ENCODE measurements around the gene OR4F15.

The OR4F15 gene

GRCh38 chr15:101803676-101804075 lies 8.3 kb upstream of the OR4F15 start:
- Histone ChIP-seq H3K4me3 (ENCODE audit: low read length in 2 of 2) (no peak overlapping the region), H3K36me3 (ENCODE audit: control insufficient read depth in 2 of 2, insufficient read depth in 2 of 2, low read length in 2 of 2) (no peaks in the 10 kb centered on the region), H3K4me1 (ENCODE audit: control insufficient read depth in 2 of 2, insufficient read depth in 2 of 2, low read length in 2 of 2) (no peaks in the 10 kb centered on the region), H3K27me3 (ENCODE audit: control insufficient read depth in 2 of 2, insufficient read depth in 2 of 2, low read length in 2 of 2) (no peaks in the 10 kb centered on the region), H3K9ac (ENCODE audit: low read depth in 1 of 2, low read length in 2 of 2) (no peak overlapping the region), H3K27ac (ENCODE audit: low read depth in 2 of 2, low read length in 2 of 2) (no peak overlapping the region), H3K9me3 (ENCODE audit: control insufficient read depth in 2 of 2, low read length in 2 of 2) (no peaks in the 10 kb centered on the region)

- no peaks in the 10 kb centered on the region for H3K4me1 ChIP-seq (ENCODE audit: control insufficient read depth in 2 of 2, insufficient read depth in 2 of 2, low read length in 2 of 2)
- no peak overlapping the region for H3K9ac ChIP-seq (ENCODE audit: low read depth in 1 of 2, low read length in 2 of 2)
- H3K36me3 ChIP-seq (ENCODE audit: control insufficient read depth in 2 of 2, insufficient read depth in 2 of 2, low read length in 2 of 2): no peaks in the 10 kb centered on the region
- H3K27ac ChIP-seq (ENCODE audit: low read depth in 2 of 2, low read length in 2 of 2): no peak overlapping the region
- no peaks in the 10 kb centered on the region for H3K27me3 ChIP-seq (ENCODE audit: control insufficient read depth in 2 of 2, insufficient read depth in 2 of 2, low read length in 2 of 2)
- H3K4me3 ChIP-seq (ENCODE audit: low read length in 2 of 2): no peak overlapping the region
- H3K9me3 ChIP-seq (ENCODE audit: control insufficient read depth in 2 of 2, low read length in 2 of 2): no peaks in the 10 kb centered on the region
These were observed 7.6 kb upstream of the OR4F15 start for GRCh38 chr15:101804375-101804774.

GRCh38 chr15:101804941-101805340 lies 7.1 kb upstream of the OR4F15 start:
- Histone ChIP-seq H3K9ac (ENCODE audit: low read depth in 1 of 2, low read length in 2 of 2) (no peak overlapping the region), H3K27ac (ENCODE audit: low read depth in 2 of 2, low read length in 2 of 2) (no peak overlapping the region), H3K9me3 (ENCODE audit: control insufficient read depth in 2 of 2, low read length in 2 of 2) (no peaks in the 10 kb centered on the region), H3K4me1 (ENCODE audit: control insufficient read depth in 2 of 2, insufficient read depth in 2 of 2, low read length in 2 of 2) (no peaks in the 10 kb centered on the region), H3K4me3 (ENCODE audit: low read length in 2 of 2) (no peak overlapping the region), H3K27me3 (ENCODE audit: control insufficient read depth in 2 of 2, insufficient read depth in 2 of 2, low read length in 2 of 2) (no peaks in the 10 kb centered on the region), H3K36me3 (ENCODE audit: control insufficient read depth in 2 of 2, insufficient read depth in 2 of 2, low read length in 2 of 2) (no peaks in the 10 kb centered on the region)

DNA sequence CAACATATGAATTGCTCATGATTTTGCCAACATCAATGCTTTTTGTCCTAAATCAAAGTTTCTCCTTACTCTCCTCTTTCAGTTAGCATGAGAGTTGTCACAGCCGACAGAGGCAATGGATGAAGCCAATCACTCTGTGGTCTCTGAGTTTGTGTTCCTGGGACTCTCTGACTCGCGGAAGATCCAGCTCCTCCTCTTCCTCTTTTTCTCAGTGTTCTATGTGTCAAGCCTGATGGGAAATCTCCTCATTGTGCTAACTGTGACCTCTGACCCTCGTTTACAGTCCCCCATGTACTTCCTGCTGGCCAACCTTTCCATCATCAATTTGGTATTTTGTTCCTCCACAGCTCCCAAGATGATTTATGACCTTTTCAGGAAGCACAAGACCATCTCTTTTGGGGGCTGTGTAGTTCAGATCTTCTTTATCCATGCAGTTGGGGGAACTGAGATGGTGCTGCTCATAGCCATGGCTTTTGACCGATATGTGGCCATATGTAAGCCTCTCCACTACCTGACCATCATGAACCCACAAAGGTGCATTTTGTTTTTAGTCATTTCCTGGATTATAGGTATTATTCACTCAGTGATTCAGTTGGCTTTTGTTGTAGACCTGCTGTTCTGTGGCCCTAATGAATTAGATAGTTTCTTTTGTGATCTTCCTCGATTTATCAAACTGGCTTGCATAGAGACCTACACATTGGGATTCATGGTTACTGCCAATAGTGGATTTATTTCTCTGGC lies 6.2 kb upstream of the OR4F15 start:
- no peak overlapping the region for H3K9ac ChIP-seq (ENCODE audit: low read depth in 1 of 2, low read length in 2 of 2)
- H3K9me3 ChIP-seq (ENCODE audit: control insufficient read depth in 2 of 2, low read length in 2 of 2): no peaks in the 10 kb centered on the region
- H3K36me3 ChIP-seq (ENCODE audit: control insufficient read depth in 2 of 2, insufficient read depth in 2 of 2, low read length in 2 of 2): no peaks in the 10 kb centered on the region
- H3K4me1 ChIP-seq (ENCODE audit: control insufficient read depth in 2 of 2, insufficient read depth in 2 of 2, low read length in 2 of 2): no peaks in the 10 kb centered on the region
- H3K27ac ChIP-seq (ENCODE audit: low read depth in 2 of 2, low read length in 2 of 2): no peak overlapping the region
- H3K4me3 ChIP-seq (ENCODE audit: low read length in 2 of 2): no peak overlapping the region
- no peaks in the 10 kb centered on the region for H3K27me3 ChIP-seq (ENCODE audit: control insufficient read depth in 2 of 2, insufficient read depth in 2 of 2, low read length in 2 of 2)

DNA sequence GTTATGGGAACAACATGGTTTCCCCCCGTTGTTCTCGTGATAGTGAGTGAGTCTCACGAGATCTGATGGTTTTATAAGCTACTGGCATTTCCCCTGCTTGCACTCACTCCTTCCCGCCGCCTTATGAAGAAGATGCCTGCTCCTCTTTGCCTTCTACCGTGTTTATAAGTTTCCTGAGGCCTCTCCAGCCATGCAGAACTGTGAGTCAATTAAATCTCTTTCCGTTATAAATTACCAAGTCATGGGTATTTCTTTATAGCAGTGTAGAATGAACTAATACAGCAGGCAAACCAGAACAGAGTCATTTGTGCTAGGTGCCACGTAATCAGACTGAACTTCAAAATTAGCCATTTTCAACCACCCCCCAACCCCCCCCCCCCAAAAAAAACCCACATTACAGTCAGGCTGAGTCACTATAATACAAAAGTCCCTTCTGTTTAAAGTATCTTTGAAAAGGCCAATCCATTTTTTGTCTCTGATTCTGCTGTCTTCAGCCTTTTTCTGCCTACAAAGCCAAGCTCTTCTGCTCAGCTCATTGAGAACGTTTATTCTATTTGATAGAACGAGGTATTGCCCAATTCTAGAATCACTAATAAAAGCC lies 4.6 kb upstream of the OR4F15 start:
- no peaks in the 10 kb centered on the region for H3K36me3 ChIP-seq (ENCODE audit: control insufficient read depth in 2 of 2, insufficient read depth in 2 of 2, low read length in 2 of 2)
- H3K9me3 ChIP-seq (ENCODE audit: control insufficient read depth in 2 of 2, low read length in 2 of 2): no peaks in the 10 kb centered on the region
- H3K27me3 ChIP-seq (ENCODE audit: control insufficient read depth in 2 of 2, insufficient read depth in 2 of 2, low read length in 2 of 2): no peaks in the 10 kb centered on the region
- H3K27ac ChIP-seq (ENCODE audit: low read depth in 2 of 2, low read length in 2 of 2): no peak overlapping the region
- no peaks in the 10 kb centered on the region for H3K4me1 ChIP-seq (ENCODE audit: control insufficient read depth in 2 of 2, insufficient read depth in 2 of 2, low read length in 2 of 2)
- no peak overlapping the region for H3K9ac ChIP-seq (ENCODE audit: low read depth in 1 of 2, low read length in 2 of 2)
- H3K4me3 ChIP-seq (ENCODE audit: low read length in 2 of 2): no peak overlapping the region

GRCh38 chr15:101808201-101808600 lies 3.8 kb upstream of the OR4F15 start:
- H3K4me1 ChIP-seq (ENCODE audit: control insufficient read depth in 2 of 2, insufficient read depth in 2 of 2, low read length in 2 of 2): no peaks in the 10 kb centered on the region
- no peak overlapping the region for H3K9ac ChIP-seq (ENCODE audit: low read depth in 1 of 2, low read length in 2 of 2)
- H3K27ac ChIP-seq (ENCODE audit: low read depth in 2 of 2, low read length in 2 of 2): no peak overlapping the region
- H3K4me3 ChIP-seq (ENCODE audit: low read length in 2 of 2): no peak overlapping the region
- no peaks in the 10 kb centered on the region for H3K36me3 ChIP-seq (ENCODE audit: control insufficient read depth in 2 of 2, insufficient read depth in 2 of 2, low read length in 2 of 2)
- H3K9me3 ChIP-seq (ENCODE audit: control insufficient read depth in 2 of 2, low read length in 2 of 2): no peaks in the 10 kb centered on the region
- H3K27me3 ChIP-seq (ENCODE audit: control insufficient read depth in 2 of 2, insufficient read depth in 2 of 2, low read length in 2 of 2): no peaks in the 10 kb centered on the region

GRCh38 chr15:101810456-101810855 lies 1.5 kb upstream of the OR4F15 start:
- H3K4me3 ChIP-seq (ENCODE audit: low read length in 2 of 2): no peak overlapping the region
- no peaks in the 10 kb centered on the region for H3K9me3 ChIP-seq (ENCODE audit: control insufficient read depth in 2 of 2, low read length in 2 of 2)
- no peak overlapping the region for H3K27ac ChIP-seq (ENCODE audit: low read depth in 2 of 2, low read length in 2 of 2)
- no peaks in the 10 kb centered on the region for H3K27me3 ChIP-seq (ENCODE audit: control insufficient read depth in 2 of 2, insufficient read depth in 2 of 2, low read length in 2 of 2)
- H3K9ac ChIP-seq (ENCODE audit: low read depth in 1 of 2, low read length in 2 of 2): no peak overlapping the region
- H3K4me1 ChIP-seq (ENCODE audit: control insufficient read depth in 2 of 2, insufficient read depth in 2 of 2, low read length in 2 of 2): no peaks in the 10 kb centered on the region
- H3K36me3 ChIP-seq (ENCODE audit: control insufficient read depth in 2 of 2, insufficient read depth in 2 of 2, low read length in 2 of 2): no peaks in the 10 kb centered on the region

DNA sequence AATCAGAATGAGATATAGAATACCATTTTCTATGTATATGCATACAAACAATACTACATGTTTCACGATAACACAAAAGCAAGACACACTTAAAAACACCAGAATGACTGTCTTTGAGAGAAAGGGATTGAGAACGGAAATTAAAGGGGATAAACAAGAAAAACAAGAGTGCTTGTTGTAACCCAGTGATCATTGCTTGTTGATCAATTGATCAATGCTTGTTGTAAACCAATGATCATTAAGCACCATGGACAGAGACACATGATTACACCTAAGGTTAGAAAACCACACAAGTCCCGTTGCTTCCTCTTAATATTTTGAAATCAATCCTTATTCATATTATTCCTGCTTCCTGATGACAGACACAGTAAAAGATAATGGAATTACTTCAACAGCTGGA lies 1.1 kb upstream of the OR4F15 start:
- Histone ChIP-seq H3K27me3 (ENCODE audit: control insufficient read depth in 2 of 2, insufficient read depth in 2 of 2, low read length in 2 of 2) (no peaks in the 10 kb centered on the region), H3K27ac (ENCODE audit: low read depth in 2 of 2, low read length in 2 of 2) (no peak overlapping the region), H3K9me3 (ENCODE audit: control insufficient read depth in 2 of 2, low read length in 2 of 2) (no peaks in the 10 kb centered on the region), H3K9ac (ENCODE audit: low read depth in 1 of 2, low read length in 2 of 2) (no peak overlapping the region), H3K36me3 (ENCODE audit: control insufficient read depth in 2 of 2, insufficient read depth in 2 of 2, low read length in 2 of 2) (no peaks in the 10 kb centered on the region), H3K4me3 (ENCODE audit: low read length in 2 of 2) (no peak overlapping the region), H3K4me1 (ENCODE audit: control insufficient read depth in 2 of 2, insufficient read depth in 2 of 2, low read length in 2 of 2) (no peaks in the 10 kb centered on the region)

DNA sequence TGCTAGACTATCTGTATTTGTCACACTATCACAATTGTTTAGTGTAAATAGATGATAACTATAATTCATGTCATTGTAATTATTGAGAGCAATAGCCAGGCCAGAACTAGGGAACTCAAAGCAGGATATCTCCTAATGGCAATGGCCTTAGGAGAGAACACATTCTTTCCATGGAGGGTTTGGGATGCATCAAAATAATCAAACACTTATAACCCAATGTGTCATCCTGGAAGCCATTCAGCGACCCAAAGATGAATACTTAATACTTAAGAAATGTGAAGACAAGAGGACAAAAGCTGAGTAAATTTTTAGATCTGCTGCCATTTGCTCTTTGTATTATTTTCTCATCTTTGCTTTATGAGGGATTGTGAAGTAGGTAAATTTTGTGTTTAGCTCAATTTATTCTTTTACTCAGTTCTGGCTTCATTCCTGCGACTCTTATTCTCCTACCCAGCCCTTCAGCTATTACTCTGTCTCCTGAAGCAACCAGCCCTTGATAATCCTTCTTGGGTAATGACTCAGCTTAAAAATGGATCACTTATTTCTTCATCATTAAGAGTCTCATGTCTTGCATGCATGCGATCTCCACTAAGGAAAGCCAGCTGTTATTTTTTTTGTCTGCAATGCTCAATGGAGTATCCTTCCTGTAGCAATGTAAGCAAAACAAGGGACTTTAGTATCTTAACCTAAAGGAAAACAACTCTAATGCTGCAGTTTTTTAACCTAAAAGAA lies 2.0 kb downstream of the OR4F15 start:
- Histone ChIP-seq H3K27ac (ENCODE audit: low read depth in 2 of 2, low read length in 2 of 2) (no peak overlapping the region), H3K27me3 (ENCODE audit: control insufficient read depth in 2 of 2, insufficient read depth in 2 of 2, low read length in 2 of 2) (no peaks in the 10 kb centered on the region), H3K36me3 (ENCODE audit: control insufficient read depth in 2 of 2, insufficient read depth in 2 of 2, low read length in 2 of 2) (no peaks in the 10 kb centered on the region), H3K9ac (ENCODE audit: low read depth in 1 of 2, low read length in 2 of 2) (no peak overlapping the region), H3K4me1 (ENCODE audit: control insufficient read depth in 2 of 2, insufficient read depth in 2 of 2, low read length in 2 of 2) (no peaks in the 10 kb centered on the region), H3K9me3 (ENCODE audit: control insufficient read depth in 2 of 2, low read length in 2 of 2) (no peaks in the 10 kb centered on the region), H3K4me3 (ENCODE audit: low read length in 2 of 2) (no peak overlapping the region)

DNA sequence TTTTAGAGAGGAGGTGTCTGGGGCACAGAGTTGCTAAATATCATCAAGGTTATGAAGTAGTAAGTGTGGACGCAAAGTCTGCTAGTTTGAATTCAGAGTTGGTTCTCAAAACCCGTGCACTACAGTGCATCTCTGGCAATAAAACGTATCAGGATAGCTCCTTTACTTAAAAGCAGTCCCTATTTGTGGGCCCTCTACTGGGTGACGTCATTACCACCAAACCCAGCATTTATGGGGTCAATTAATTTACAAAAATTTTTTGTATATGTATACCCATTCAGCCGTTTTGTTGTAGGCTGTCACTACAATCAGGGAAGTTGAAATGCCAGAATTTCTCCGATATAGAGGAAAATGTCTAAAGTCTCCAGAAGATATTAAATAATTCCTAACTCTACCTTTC lies 8.8 kb downstream of the OR4F15 start:
- H3K27me3 ChIP-seq (ENCODE audit: control insufficient read depth in 2 of 2, insufficient read depth in 2 of 2, low read length in 2 of 2): no peaks in the 10 kb centered on the region
- H3K9me3 ChIP-seq (ENCODE audit: control insufficient read depth in 2 of 2, low read length in 2 of 2): no peaks in the 10 kb centered on the region
- no peaks in the 10 kb centered on the region for H3K4me1 ChIP-seq (ENCODE audit: control insufficient read depth in 2 of 2, insufficient read depth in 2 of 2, low read length in 2 of 2)
- H3K36me3 ChIP-seq (ENCODE audit: control insufficient read depth in 2 of 2, insufficient read depth in 2 of 2, low read length in 2 of 2): no peaks in the 10 kb centered on the region
- no peak overlapping the region for H3K27ac ChIP-seq (ENCODE audit: low read depth in 2 of 2, low read length in 2 of 2)
- no peak overlapping the region for H3K4me3 ChIP-seq (ENCODE audit: low read length in 2 of 2)
- H3K9ac ChIP-seq (ENCODE audit: low read depth in 1 of 2, low read length in 2 of 2): no peak overlapping the region
